ENCODE measurements around the gene TP53. TPM values are rescaled to one million over a fixed set of nuclear protein-coding genes. Genes with fewer than 3 reads are reported as not detected.

Gene TP53
- total and polyA plus RNA-seq, 9 of the 15 experiments (the other 6 are each of a cell fraction or from before 2014, with no cell fraction given), result 2.8 to 14.0 (median 7.1) TPM

DNA sequence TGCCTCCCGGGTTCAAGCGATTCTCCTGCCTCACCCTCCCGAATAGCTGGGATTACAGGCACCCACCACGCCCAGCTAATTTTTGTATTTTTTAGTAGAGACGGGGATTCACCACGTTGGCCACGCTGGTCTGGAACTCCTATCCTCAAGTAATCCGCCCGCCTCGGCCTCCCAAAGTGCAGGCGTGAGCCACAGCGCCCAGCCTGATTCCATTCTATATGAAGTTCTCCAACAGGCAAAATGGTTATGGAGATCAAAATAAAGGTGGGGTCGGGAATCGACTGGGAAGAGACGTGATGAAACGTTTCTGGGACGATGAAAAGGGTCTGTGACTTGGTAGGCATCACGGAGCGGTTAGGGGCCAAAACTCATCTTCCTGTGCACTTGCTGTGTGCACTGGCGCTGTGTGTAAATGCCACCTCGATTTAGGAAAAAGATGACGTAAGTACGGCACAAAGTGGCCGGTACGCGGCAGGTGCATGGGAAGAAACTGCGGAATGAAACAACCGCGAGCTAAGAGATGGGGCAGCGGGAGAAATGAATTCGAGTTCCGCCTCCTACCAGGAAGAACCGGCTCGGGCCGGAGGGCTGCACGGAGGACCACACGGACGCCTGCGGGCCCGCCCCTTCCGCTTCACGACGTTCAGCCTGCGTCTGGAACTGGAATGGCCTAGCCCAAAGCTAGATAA is 1.6 kb downstream of the TP53 start (continued):
- peak; percentile 64; the same call in 1 of the 2 replicates for TF ChIP-seq TAF7 (tag; IDR thresholded peaks at IDR 0.05)
- no peak for TF ChIP-seq PHB2 (IDR thresholded peaks at IDR 0.05; ENCODE audit: low read depth)
- no peak for TF ChIP-seq ZNF766 (CRISPR knock-in tag; conservative IDR thresholded peaks at IDR 0.05)
- no peak for TF ChIP-seq ZNF507 (tag; conservative IDR thresholded peaks at IDR 0.05)
- peak; percentile 70 for TF ChIP-seq TBP (optimal IDR thresholded peaks at IDR 0.05; ENCODE audit: low read depth, low read length)
- TF ChIP-seq, protein P1, sequence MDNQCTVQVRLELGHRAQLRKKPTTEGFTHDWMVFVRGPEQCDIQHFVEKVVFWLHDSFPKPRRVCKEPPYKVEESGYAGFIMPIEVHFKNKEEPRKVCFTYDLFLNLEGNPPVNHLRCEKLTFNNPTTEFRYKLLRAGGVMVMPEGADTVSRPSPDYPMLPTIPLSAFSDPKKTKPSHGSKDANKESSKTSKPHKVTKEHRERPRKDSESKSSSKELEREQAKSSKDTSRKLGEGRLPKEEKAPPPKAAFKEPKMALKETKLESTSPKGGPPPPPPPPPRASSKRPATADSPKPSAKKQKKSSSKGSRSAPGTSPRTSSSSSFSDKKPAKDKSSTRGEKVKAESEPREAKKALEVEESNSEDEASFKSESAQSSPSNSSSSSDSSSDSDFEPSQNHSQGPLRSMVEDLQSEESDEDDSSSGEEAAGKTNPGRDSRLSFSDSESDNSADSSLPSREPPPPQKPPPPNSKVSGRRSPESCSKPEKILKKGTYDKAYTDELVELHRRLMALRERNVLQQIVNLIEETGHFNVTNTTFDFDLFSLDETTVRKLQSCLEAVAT (IDR thresholded peaks at IDR 0.05), result peak; percentile 74 to 92; a peak in 3 of 4 replicates
- TF ChIP-seq, protein P2, sequence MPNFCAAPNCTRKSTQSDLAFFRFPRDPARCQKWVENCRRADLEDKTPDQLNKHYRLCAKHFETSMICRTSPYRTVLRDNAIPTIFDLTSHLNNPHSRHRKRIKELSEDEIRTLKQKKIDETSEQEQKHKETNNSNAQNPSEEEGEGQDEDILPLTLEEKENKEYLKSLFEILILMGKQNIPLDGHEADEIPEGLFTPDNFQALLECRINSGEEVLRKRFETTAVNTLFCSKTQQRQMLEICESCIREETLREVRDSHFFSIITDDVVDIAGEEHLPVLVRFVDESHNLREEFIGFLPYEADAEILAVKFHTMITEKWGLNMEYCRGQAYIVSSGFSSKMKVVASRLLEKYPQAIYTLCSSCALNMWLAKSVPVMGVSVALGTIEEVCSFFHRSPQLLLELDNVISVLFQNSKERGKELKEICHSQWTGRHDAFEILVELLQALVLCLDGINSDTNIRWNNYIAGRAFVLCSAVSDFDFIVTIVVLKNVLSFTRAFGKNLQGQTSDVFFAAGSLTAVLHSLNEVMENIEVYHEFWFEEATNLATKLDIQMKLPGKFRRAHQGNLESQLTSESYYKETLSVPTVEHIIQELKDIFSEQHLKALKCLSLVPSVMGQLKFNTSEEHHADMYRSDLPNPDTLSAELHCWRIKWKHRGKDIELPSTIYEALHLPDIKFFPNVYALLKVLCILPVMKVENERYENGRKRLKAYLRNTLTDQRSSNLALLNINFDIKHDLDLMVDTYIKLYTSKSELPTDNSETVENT (CRISPR knock-in tag; IDR thresholded peaks at IDR 0.05), result peak; percentile 28; the same call in 1 of the 2 replicates
- TF ChIP-seq, protein P3, sequence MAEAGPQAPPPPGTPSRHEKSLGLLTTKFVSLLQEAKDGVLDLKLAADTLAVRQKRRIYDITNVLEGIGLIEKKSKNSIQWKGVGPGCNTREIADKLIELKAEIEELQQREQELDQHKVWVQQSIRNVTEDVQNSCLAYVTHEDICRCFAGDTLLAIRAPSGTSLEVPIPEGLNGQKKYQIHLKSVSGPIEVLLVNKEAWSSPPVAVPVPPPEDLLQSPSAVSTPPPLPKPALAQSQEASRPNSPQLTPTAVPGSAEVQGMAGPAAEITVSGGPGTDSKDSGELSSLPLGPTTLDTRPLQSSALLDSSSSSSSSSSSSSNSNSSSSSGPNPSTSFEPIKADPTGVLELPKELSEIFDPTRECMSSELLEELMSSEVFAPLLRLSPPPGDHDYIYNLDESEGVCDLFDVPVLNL (CRISPR knock-in tag; IDR thresholded peaks at IDR 0.05; ENCODE audit: low read depth), result peak; percentile 80; the same call in 1 of the 2 replicates
- no peak for TF ChIP-seq ZNF586 (CRISPR knock-in tag; conservative IDR thresholded peaks at IDR 0.05)
- peak; percentile 81 for TF ChIP-seq SP1 (CRISPR knock-in tag; IDR thresholded peaks at IDR 0.05)
- TF ChIP-seq, protein P4, sequence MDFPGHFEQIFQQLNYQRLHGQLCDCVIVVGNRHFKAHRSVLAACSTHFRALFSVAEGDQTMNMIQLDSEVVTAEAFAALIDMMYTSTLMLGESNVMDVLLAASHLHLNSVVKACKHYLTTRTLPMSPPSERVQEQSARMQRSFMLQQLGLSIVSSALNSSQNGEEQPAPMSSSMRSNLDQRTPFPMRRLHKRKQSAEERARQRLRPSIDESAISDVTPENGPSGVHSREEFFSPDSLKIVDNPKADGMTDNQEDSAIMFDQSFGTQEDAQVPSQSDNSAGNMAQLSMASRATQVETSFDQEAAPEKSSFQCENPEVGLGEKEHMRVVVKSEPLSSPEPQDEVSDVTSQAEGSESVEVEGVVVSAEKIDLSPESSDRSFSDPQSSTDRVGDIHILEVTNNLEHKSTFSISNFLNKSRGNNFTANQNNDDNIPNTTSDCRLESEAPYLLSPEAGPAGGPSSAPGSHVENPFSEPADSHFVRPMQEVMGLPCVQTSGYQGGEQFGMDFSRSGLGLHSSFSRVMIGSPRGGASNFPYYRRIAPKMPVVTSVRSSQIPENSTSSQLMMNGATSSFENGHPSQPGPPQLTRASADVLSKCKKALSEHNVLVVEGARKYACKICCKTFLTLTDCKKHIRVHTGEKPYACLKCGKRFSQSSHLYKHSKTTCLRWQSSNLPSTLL (IDR thresholded peaks at IDR 0.05), result peak; percentile 99
- peak; percentile 72 for TF ChIP-seq POLR2A (conservative IDR thresholded peaks at IDR 0.05)
- TF ChIP-seq EP400 (IDR thresholded peaks at IDR 0.05), result peak; percentile 85; the same call in 1 of the 2 replicates
- peak; percentile 80 for TF ChIP-seq CREM (IDR thresholded peaks at IDR 0.05; ENCODE audit: low read depth)
- no peak for TF ChIP-seq MXI1 (IDR thresholded peaks at IDR 0.05; ENCODE audit: low read depth, low read length)
- TF ChIP-seq MAFK (IDR thresholded peaks at IDR 0.05; ENCODE audit: low read length), result no peak
- TF ChIP-seq JUN (IDR thresholded peaks at IDR 0.05; ENCODE audit: borderline replicate concordance, low read depth, low read length), result peak; percentile 34; the same call in 1 of the 2 replicates
- TF ChIP-seq JUN (CRISPR knock-in tag; IDR thresholded peaks at IDR 0.05; ENCODE audit: borderline replicate concordance), result peak; percentile 86; the same call in 1 of the 2 replicates
- no peak for TF ChIP-seq MAFF (IDR thresholded peaks at IDR 0.05; ENCODE audit: low read length)
- peak; percentile 48 for TF ChIP-seq RBBP5 (IDR thresholded peaks at IDR 0.05; ENCODE audit: borderline replicate concordance, insufficient read depth, low read length, poor library complexity, severe bottlenecking)
- TF ChIP-seq, protein P5, sequence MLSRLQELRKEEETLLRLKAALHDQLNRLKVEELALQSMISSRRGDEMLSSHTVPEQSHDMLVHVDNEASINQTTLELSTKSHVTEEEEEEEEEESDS (CRISPR knock-in tag; IDR thresholded peaks at IDR 0.05), result no peak
- TF ChIP-seq LEF1 (IDR thresholded peaks at IDR 0.05), result peak; percentile 75; the same call in 1 of the 2 replicates
- no peak for TF ChIP-seq HDGF (IDR thresholded peaks at IDR 0.05)
